HG03103 (cell line): Measurements from ENCODE around the gene CHPT1.
A peak's percentile ranks its signal among the peaks of the same experiment; 100 is the strongest.
"Not testable (repeated sequence)": the region's sequence is repeated elsewhere in the genome, so short reads cannot be mapped to it uniquely, and the experiment has no call there.

Experiments
- ATAC-seq: cut with Tn5 transposase; IDR thresholded peaks from one replicate; pipeline ENCODE4 v1.9.1; 2021; ENCODE audit warnings: low read depth; ENCODE audit not compliant: unreplicated experiment

CHPT1 gene

GRCh38 chr12:101681627-101682026 lies 15.8 kb upstream of the CHPT1 start:
- not testable (repeated sequence) for ATAC-seq

- ATAC-seq: no peak
These were observed 12.3 kb upstream of the CHPT1 start for GRCh38 chr12:101685092-101685491.

GRCh38 chr12:101686176-101686575 lies 11.3 kb upstream of the CHPT1 start:
- no peak for ATAC-seq

GRCh38 chr12:101690544-101691098 lies 6.8 kb upstream of the CHPT1 start:
- ATAC-seq: no peak

GRCh38 chr12:101691503-101692096 lies 5.8 kb upstream of the CHPT1 start:
- no peak for ATAC-seq

GRCh38 chr12:101694297-101694848 lies 3.1 kb upstream of the CHPT1 start:
- no peak for ATAC-seq

GRCh38 chr12:101694986-101695385 lies 2.5 kb upstream of the CHPT1 start:
- ATAC-seq: no peak

- no peak for ATAC-seq
These were observed 1.7 kb upstream of the CHPT1 start for GRCh38 chr12:101695706-101696105.

- no peak for ATAC-seq
These were observed 916 bp upstream of the CHPT1 start for GRCh38 chr12:101696251-101697196.

GRCh38 chr12:101697930-101698799 lies 725 bp downstream of the CHPT1 start:
- ATAC-seq: peak; percentile 22

- no peak for ATAC-seq
These were observed 1.4 kb downstream of the CHPT1 start for GRCh38 chr12:101698800-101699347.

GRCh38 chr12:101700299-101700820 lies 2.9 kb downstream of the CHPT1 start:
- ATAC-seq: no peak

- no peak for ATAC-seq
These were observed 6.0 kb downstream of the CHPT1 start for GRCh38 chr12:101703487-101703886.

GRCh38 chr12:101706403-101706802 lies 9.0 kb downstream of the CHPT1 start:
- no peak for ATAC-seq

- no peak for ATAC-seq
These were observed 9.8 kb downstream of the CHPT1 start for GRCh38 chr12:101707131-101707782.

- ATAC-seq: no peak
These were observed 12.8 kb downstream of the CHPT1 start for GRCh38 chr12:101710288-101710687.

- ATAC-seq: no peak
These were observed 15.7 kb downstream of the CHPT1 start for GRCh38 chr12:101713059-101713682.

- ATAC-seq: no peak
These were observed 16.5 kb downstream of the CHPT1 start for GRCh38 chr12:101713930-101714329.
